Tibial nerve (tissue), 4 donors: Measurements from ENCODE around the gene DHRS4.
"Not testable (repeated sequence)": the region's sequence is repeated elsewhere in the genome, so short reads cannot be mapped to it uniquely, and the experiment has no call there.

Experiments used
- EP300 ChIP-seq, 2 donors: sonication (generic); formaldehyde crosslinking; IDR thresholded peaks; one replicate each; pipeline ENCODE4 v1.6.1; 2017; ENCODE audit warnings: antibody characterized with exemption in 2 of 2, mild to moderate bottlenecking in 1 of 2
- TF ChIP-seq, protein P1 (sequence below), 5 experiments: fragments of 200-600 bp in 3 of 5; fragments of 450-650 bp in 2 of 5; sonication (generic) in 3 of 5; IDR thresholded peaks; one replicate each; pipeline ENCODE4 v1.5.1; 2016 to 2019; ENCODE audit warnings: antibody characterized with exemption in 5 of 5, mild to moderate bottlenecking in 3 of 5, moderate library complexity in 2 of 5

DNA sequence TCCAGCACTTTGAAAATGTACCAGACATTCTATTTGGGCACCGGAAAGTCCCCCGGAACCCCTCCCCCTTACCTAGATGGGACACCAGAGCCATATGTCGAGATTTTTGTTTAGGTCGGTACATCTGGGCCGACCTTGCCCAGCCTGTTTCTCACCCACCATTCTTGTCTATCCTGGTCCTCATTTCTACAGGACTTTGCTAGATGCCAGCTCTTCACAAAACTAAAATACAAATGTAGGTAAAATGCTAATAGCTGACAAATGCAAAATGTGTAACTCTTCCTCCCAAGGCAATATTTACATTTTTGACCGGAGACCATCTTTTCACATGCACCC lies 677 bp downstream of the DHRS4 start:
- TF ChIP-seq, protein P1, sequence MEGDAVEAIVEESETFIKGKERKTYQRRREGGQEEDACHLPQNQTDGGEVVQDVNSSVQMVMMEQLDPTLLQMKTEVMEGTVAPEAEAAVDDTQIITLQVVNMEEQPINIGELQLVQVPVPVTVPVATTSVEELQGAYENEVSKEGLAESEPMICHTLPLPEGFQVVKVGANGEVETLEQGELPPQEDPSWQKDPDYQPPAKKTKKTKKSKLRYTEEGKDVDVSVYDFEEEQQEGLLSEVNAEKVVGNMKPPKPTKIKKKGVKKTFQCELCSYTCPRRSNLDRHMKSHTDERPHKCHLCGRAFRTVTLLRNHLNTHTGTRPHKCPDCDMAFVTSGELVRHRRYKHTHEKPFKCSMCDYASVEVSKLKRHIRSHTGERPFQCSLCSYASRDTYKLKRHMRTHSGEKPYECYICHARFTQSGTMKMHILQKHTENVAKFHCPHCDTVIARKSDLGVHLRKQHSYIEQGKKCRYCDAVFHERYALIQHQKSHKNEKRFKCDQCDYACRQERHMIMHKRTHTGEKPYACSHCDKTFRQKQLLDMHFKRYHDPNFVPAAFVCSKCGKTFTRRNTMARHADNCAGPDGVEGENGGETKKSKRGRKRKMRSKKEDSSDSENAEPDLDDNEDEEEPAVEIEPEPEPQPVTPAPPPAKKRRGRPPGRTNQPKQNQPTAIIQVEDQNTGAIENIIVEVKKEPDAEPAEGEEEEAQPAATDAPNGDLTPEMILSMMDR (IDR thresholded peaks at IDR 0.05) = not testable (repeated sequence)
- not testable (repeated sequence) for TF ChIP-seq EP300 (IDR thresholded peaks at IDR 0.05)
